HG03280 (cell line): Measurements from ENCODE around the gene FGGY.
A peak's percentile ranks its signal among the peaks of the same experiment; 100 is the strongest.

Experiments
- ATAC-seq: cut with Tn5 transposase; IDR thresholded peaks from one replicate; pipeline ENCODE4 v1.9.1; 2021; ENCODE audit warnings: mild to moderate bottlenecking, moderate library complexity; ENCODE audit not compliant: unreplicated experiment

The FGGY gene

GRCh38 chr1:59500950-59501742 lies 204.3 kb downstream of the FGGY start:
- no peak for ATAC-seq

- no peak for ATAC-seq
Measured at GRCh38 chr1:59502009-59502691, 205.3 kb downstream of the FGGY start.

GRCh38 chr1:59504276-59504675 lies 207.4 kb downstream of the FGGY start:
- ATAC-seq: no peak

- no peak for ATAC-seq
Measured at GRCh38 chr1:59505596-59506028, 208.7 kb downstream of the FGGY start.

- peak; percentile 85 for ATAC-seq
Measured at GRCh38 chr1:59506952-59507351, 210.1 kb downstream of the FGGY start.

- ATAC-seq: no peak
Measured at GRCh38 chr1:59509341-59509875, 212.5 kb downstream of the FGGY start.

GRCh38 chr1:59510249-59510648 lies 213.4 kb downstream of the FGGY start:
- no peak for ATAC-seq

GRCh38 chr1:59511476-59512465 lies 214.9 kb downstream of the FGGY start:
- ATAC-seq: no peak

- ATAC-seq: no peak
Measured at GRCh38 chr1:59512702-59513101, 215.8 kb downstream of the FGGY start.

- no peak for ATAC-seq
Measured at GRCh38 chr1:59514061-59514909, 217.4 kb downstream of the FGGY start.

GRCh38 chr1:59516881-59517280 lies 220.0 kb downstream of the FGGY start:
- no peak for ATAC-seq

- ATAC-seq: no peak
Measured at GRCh38 chr1:59520194-59520593, 223.3 kb downstream of the FGGY start.

GRCh38 chr1:59520827-59521418 lies 224.0 kb downstream of the FGGY start:
- no peak for ATAC-seq

GRCh38 chr1:59521456-59521855 lies 224.6 kb downstream of the FGGY start:
- no peak for ATAC-seq

GRCh38 chr1:59522925-59523505 lies 226.1 kb downstream of the FGGY start:
- ATAC-seq: no peak

- no peak for ATAC-seq
Measured at GRCh38 chr1:59523745-59524450, 227.0 kb downstream of the FGGY start.

GRCh38 chr1:59526240-59526639 lies 229.3 kb downstream of the FGGY start:
- ATAC-seq: no peak

- no peak for ATAC-seq
Measured at GRCh38 chr1:59528471-59528870, 231.6 kb downstream of the FGGY start.

- ATAC-seq: no peak
Measured at GRCh38 chr1:59528900-59529299, 232.0 kb downstream of the FGGY start.
